Pancreas (tissue), 10 donors: ENCODE results near the gene ST3GAL6. TPM values are rescaled to one million over a fixed set of nuclear protein-coding genes. Genes with fewer than 3 reads are reported as not detected.

ENCODE experiments used
- ATAC-seq, 4 donors: fragments of 200-7000 bp; cut with Tn5 transposase; one replicate each; pipeline versions ENCODE4 v1.8.0 to v1.9.1; 2020; ENCODE audit warnings: mild to moderate bottlenecking in 4 of 4, moderate library complexity in 4 of 4
- DNase-seq, 6 donors: peaks; one replicate each; pipeline ENCODE4 v3.0.0-alpha.2; 2020
- FAIRE-seq: peaks from 2 replicates; lab custom pipeline; 2012; peaks lifted over from hg19 to GRCh38; lab: Jason Lieb, UNC
- H3K27ac ChIP-seq, 4 donors: fragments of 200-600 bp; sonication (generic); 1 replicate in 3 of 4; 2 replicates in 1 of 4; pipeline versions ENCODE4 v1.5.0 to v1.8.0; 2020
- H3K27me3 ChIP-seq, 4 donors: fragments of 200-600 bp; one replicate each; pipeline ENCODE4 v1.8.0; 2021
- H3K36me3 ChIP-seq, 3 donors: fragments of 200-600 bp; sonication (generic) in 1 of 3; one replicate each; pipeline versions ENCODE4 v1.5.0 to v1.8.0; 2020 to 2021
- H3K4me1 ChIP-seq, 3 donors: fragments of 200-600 bp; one replicate each; pipeline ENCODE4 v1.8.0; 2021
- H3K4me3 ChIP-seq, 4 donors: fragments of 200-600 bp; sonication (generic) in 2 of 4; one replicate each; pipeline versions ENCODE4 v1.5.0 to v1.8.0; 2020 to 2021
- H3K9me3 ChIP-seq, 4 donors: fragments of 200-600 bp; one replicate each; pipeline ENCODE4 v1.8.0; 2021
- WGBS, 2 donors: extraction: QIAGEN DNeasy Blood & Tissue Kit; methylation state at CpG; one replicate each; pipeline ENCODE4 v1.1.7; 2013; 5-methylcytosine and 5-hydroxymethylcytosine counted together
- intact Hi-C, 3 donors: fragments of 100-400 bp; cut with DNase I; formaldehyde crosslinking; loops; one replicate each; pipeline versions ENCODE4 v1.11.1 to v1.14.2; 2022
- polyA plus RNA-seq, 2 donors: library from polyadenylated mRNA; stranded (reverse); fragments of 200-250 nt; gene quantifications; one replicate each; pipeline ENCODE4 v1.2.3, GENCODE V29; 2013
- total RNA-seq, 6 donors: library from RNA; stranded (reverse); fragmentation: NEBNext Ultra II Directional in 4 of 6; extraction: Animal tissue kit (Norgen Biotek cat#: 25700) in 4 of 6; gene quantifications; one replicate each; pipeline versions ENCODE4 v1.2.1 to v1.2.4, GENCODE V29; 2021 to 2023
- TF ChIP-seq, protein P1 (sequence below), 4 donors: fragments of 200-600 bp; sonication (generic) in 3 of 4; IDR thresholded peaks; one replicate each; pipeline versions ENCODE4 v1.5.0 to v1.8.0; 2021; ENCODE audit warnings: antibody characterized with exemption in 4 of 4
- donor health status: healthy with polysubstance abuse.
- donor health status: DM: no; HTN: no; CAD: no; lungs with moderate emphysema.
- donor health status: DM: no; HTN: no; CAD: no.
- donor health status: control.
- donor health status: control.
- donor health status: Bipolar disorder and iron deficiency.
- donor health status: DM: yes; HTN: yes; CAD: no.
- donor health status: DM: no; HTN: no; CAD: no.
- donor health status: DM: no; HTN: no; CAD: no.
- donor health status: DM: yes; HTN: yes; CAD: no.

The ST3GAL6 gene
- total and polyA plus RNA-seq, 8 donors: 3.6 to 16.1 (median 6.7) TPM

DNA sequence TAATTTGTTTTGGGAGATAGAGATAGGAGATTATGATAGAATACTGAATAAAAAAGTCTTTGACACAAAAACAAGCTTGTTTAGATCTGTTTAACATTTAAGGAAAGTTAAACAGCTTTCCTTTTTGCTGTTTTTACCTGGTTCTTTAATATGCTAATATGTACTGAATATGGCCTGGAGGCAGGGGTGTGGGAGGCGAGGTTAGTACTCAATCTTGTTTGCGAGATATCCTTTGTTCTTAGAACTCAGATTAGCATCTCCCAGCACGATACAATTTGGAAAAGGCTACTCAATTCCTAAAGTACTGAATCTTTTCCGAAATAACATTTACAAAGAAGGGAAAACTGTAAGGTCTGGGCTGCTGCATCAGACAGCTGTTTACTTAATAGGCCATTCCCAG is 40.8 kb upstream of the ST3GAL6 start:
- H3K4me1 ChIP-seq: no peaks in the 10 kb centered on the region
- H3K9me3 ChIP-seq: no peaks in the 10 kb centered on the region
- no peak for DNase-seq
- no peak overlapping the region for H3K27ac ChIP-seq
- no peak for ATAC-seq
- no peak for FAIRE-seq
- H3K4me3 ChIP-seq: no peak overlapping the region
- intact Hi-C loops: no loop called here
- TF ChIP-seq, protein P1, sequence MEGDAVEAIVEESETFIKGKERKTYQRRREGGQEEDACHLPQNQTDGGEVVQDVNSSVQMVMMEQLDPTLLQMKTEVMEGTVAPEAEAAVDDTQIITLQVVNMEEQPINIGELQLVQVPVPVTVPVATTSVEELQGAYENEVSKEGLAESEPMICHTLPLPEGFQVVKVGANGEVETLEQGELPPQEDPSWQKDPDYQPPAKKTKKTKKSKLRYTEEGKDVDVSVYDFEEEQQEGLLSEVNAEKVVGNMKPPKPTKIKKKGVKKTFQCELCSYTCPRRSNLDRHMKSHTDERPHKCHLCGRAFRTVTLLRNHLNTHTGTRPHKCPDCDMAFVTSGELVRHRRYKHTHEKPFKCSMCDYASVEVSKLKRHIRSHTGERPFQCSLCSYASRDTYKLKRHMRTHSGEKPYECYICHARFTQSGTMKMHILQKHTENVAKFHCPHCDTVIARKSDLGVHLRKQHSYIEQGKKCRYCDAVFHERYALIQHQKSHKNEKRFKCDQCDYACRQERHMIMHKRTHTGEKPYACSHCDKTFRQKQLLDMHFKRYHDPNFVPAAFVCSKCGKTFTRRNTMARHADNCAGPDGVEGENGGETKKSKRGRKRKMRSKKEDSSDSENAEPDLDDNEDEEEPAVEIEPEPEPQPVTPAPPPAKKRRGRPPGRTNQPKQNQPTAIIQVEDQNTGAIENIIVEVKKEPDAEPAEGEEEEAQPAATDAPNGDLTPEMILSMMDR (IDR thresholded peaks at IDR 0.05): no peak
- H3K27me3 ChIP-seq: no peaks in the 10 kb centered on the region
- H3K36me3 ChIP-seq: no peaks in the 10 kb centered on the region
- 71 to 78% methylated on average over 4 of the region's 4 CpGs for WGBS, 2 donors

DNA sequence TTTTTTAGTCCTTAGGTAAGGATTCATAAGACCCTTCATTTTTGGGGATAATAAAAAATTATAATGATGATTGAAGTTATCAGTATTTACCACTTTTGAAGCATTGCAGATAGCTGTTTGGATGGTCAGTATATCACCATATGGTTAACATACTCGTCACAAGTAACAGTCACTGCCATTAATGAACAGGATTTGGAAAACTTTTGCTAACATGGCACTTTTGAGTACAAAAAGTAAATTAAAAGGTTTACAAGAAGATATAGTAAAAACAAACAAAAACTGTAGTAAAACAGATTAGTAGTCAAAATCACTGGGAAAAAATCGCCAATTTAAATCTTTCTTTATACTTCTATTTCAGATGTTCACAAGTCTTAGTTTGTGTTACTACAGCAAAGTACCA is 37.8 kb upstream of the ST3GAL6 start:
- no peaks in the 10 kb centered on the region for H3K4me1 ChIP-seq
- no peak for ATAC-seq
- H3K36me3 ChIP-seq: no peaks in the 10 kb centered on the region
- no peak for DNase-seq
- H3K27ac ChIP-seq: no peak overlapping the region
- 73 to 81% methylated on average over 2 of the region's 2 CpGs for WGBS, 2 donors
- TF ChIP-seq, protein P1 (IDR thresholded peaks at IDR 0.05): no peak
- no peak overlapping the region for H3K4me3 ChIP-seq
- no peaks in the 10 kb centered on the region for H3K27me3 ChIP-seq
- no peaks in the 10 kb centered on the region for H3K9me3 ChIP-seq
- FAIRE-seq: no peak
- intact Hi-C loops: no loop called here

DNA sequence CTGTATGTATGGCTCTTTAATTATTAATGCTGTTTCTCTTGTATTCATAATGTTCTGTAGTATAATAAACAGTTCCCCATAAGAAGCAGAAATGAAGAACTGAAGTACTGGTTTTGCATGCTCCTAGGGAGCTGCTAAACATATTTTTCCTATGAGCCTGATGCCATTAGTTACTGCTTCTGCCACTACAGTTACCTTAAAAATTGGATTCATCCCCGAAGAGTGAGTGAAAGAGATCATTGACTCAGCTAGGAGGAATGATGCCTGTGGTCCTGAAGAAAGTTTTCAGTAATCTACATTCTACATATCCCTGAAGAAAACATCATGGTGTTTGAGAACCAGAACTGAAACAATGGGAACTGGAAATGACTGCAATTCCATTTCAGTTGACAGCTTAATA is 37.1 kb upstream of the ST3GAL6 start:
- WGBS, 2 donors: 67 to 76% methylated on average over 1 of the region's 1 CpG
- FAIRE-seq (no peak), ATAC-seq (no peak), DNase-seq (no peak)
- Histone ChIP-seq H3K36me3 (no peaks in the 10 kb centered on the region), H3K4me3 (no peak overlapping the region), H3K4me1 (no peaks in the 10 kb centered on the region), H3K27ac (no peak overlapping the region), H3K9me3 (no peaks in the 10 kb centered on the region), H3K27me3 (no peaks in the 10 kb centered on the region)
- TF ChIP-seq, protein P1 (IDR thresholded peaks at IDR 0.05): no peak
- intact Hi-C loops: no loop called here

DNA sequence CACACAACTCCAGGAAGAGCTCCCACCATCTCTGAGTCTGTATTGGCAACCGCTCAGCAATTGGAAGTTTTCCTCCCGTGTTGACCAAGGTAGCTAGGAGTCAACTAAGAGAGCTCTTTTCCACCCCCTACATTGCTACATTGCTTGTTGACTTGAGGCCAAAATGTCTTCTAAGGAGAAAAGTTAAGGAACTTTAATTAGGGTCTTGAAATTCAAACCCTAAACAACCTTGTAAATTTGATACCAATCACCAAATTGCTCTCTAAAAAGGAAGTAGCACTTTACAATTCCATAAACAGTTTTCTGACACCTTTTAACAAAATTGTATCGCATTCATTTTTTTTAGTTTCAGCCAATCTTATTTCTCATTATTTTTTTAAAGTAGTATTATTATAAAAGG is 35.5 kb upstream of the ST3GAL6 start:
- H3K36me3 ChIP-seq: no peaks in the 10 kb centered on the region
- H3K27ac ChIP-seq: no peak overlapping the region
- no peaks in the 10 kb centered on the region for H3K9me3 ChIP-seq
- no peak overlapping the region for H3K4me3 ChIP-seq
- DNase-seq (no peak), ATAC-seq (no peak), FAIRE-seq (no peak)
- no peaks in the 10 kb centered on the region for H3K4me1 ChIP-seq
- intact Hi-C loops: no loop called here
- H3K27me3 ChIP-seq: no peaks in the 10 kb centered on the region
- WGBS, 2 donors: 83 to 85% methylated on average over 3 of the region's 3 CpGs
- TF ChIP-seq, protein P1 (IDR thresholded peaks at IDR 0.05): no peak

DNA sequence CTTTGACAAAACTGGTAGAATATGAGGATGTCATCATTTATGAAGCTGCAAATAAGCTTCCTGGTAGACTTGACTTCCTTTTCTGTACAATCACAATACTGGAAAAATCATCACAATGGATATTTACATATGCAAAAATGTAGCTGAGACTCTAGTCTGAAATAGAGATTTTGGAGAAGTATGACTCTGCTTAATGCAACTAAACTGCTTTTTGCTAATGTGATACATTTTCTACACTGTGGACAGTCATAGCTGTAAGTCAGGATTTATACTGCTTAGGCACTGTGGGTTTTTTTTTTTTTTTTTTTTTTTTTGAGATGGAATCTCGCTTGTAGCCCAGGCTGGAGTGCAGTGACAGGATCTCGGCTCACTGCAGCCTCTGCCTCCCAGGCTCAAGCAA is 34.5 kb upstream of the ST3GAL6 start:
- DNase-seq: no peak
- Histone ChIP-seq H3K4me3 (no peak overlapping the region), H3K27ac (no peak overlapping the region), H3K27me3 (no peaks in the 10 kb centered on the region), H3K36me3 (no peaks in the 10 kb centered on the region), H3K9me3 (no peaks in the 10 kb centered on the region), H3K4me1 (no peaks in the 10 kb centered on the region)
- intact Hi-C loops: no loop called here
- WGBS, 2 donors: 88 to 96% methylated on average over 2 of the region's 2 CpGs
- TF ChIP-seq, protein P1 (IDR thresholded peaks at IDR 0.05): no peak
- no peak for FAIRE-seq
- ATAC-seq: no peak
